ENCODE results near the gene AGO1.

The AGO1 gene

GRCh38 chr1:35930593-35931445 is 47.8 kb downstream of the AGO1 start, which contains the start of gene AGO3:
Gene AGO3, plus strand, starts transcription at chr1:35931105. Its CDS starts 322 bp downstream, at chr1:35931427.
- peak within 1 kb of the TSS; percentile 74 for H3K27ac ChIP-seq (ENCODE audit: low read depth, low read length)
- peak within 1 kb of the TSS; percentile 86 for H3K4me2 ChIP-seq (ENCODE audit: low read length)
- H3K36me3 ChIP-seq (ENCODE audit: control insufficient read depth, low read length), result 0 out of 2 replicates have a peak, but pooled peaks cover 3% of the 10 kb centered on the region
- peaks cover 11% of the 10 kb centered on the region for H3F3A ChIP-seq (ENCODE audit: control insufficient read depth, insufficient read depth)
- no peak for TF ChIP-seq EZH2phosphoT487 (IDR thresholded peaks at IDR 0.05; ENCODE audit: borderline replicate concordance, low read length)
- H4K20me1 ChIP-seq (ENCODE audit: control insufficient read depth, insufficient read depth, low read depth, low read length), result no peaks in the 10 kb centered on the region
- peaks cover 44% of the 10 kb centered on the region for H3K4me1 ChIP-seq (ENCODE audit: control insufficient read depth, low read length)
- H3K79me2 ChIP-seq (ENCODE audit: control insufficient read depth, low read length), result peaks cover 45% of the 10 kb centered on the region
- no peaks in the 10 kb centered on the region for H3K9me3 ChIP-seq (ENCODE audit: control insufficient read depth, insufficient read depth, low read length)
- no peaks in the 10 kb centered on the region for H3K27me3 ChIP-seq (ENCODE audit: control insufficient read depth, low read length)
- peak within 1 kb of the TSS; percentile 80 for H3K4me3 ChIP-seq (ENCODE audit: low read length)
- H3K9me2 ChIP-seq (replicated peaks; ENCODE audit: control insufficient read depth, low read length), result no peaks in the 10 kb centered on the region

GRCh38 chr1:35931446-35932157 is 48.6 kb downstream of the AGO1 start:
- Histone ChIP-seq H3K4me1 (ENCODE audit: control insufficient read depth, low read length) (peaks cover 48% of the 10 kb centered on the region), H3K27ac (ENCODE audit: low read depth, low read length) (peak overlapping the region; percentile 74), H3K9me3 (ENCODE audit: control insufficient read depth, insufficient read depth, low read length) (no peaks in the 10 kb centered on the region), H3K4me2 (ENCODE audit: low read length) (peak overlapping the region; percentile 61), H3K79me2 (ENCODE audit: control insufficient read depth, low read length) (peaks cover 53% of the 10 kb centered on the region), H3K27me3 (ENCODE audit: control insufficient read depth, low read length) (no peaks in the 10 kb centered on the region), H3F3A (ENCODE audit: control insufficient read depth, insufficient read depth) (peaks cover 11% of the 10 kb centered on the region), H3K4me3 (ENCODE audit: low read length) (peak overlapping the region; percentile 80), H3K36me3 (ENCODE audit: control insufficient read depth, low read length) (0 out of 2 replicates have a peak, but pooled peaks cover 3% of the 10 kb centered on the region), H3K9me2 (replicated peaks; ENCODE audit: control insufficient read depth, low read length) (no peaks in the 10 kb centered on the region), H4K20me1 (ENCODE audit: control insufficient read depth, insufficient read depth, low read depth, low read length) (no peaks in the 10 kb centered on the region)
- TF ChIP-seq CTCF (IDR thresholded peaks at IDR 0.05; ENCODE audit: low read depth, low read length, poor library complexity, severe bottlenecking) (no peak), EZH2phosphoT487 (IDR thresholded peaks at IDR 0.05; ENCODE audit: borderline replicate concordance, low read length) (no peak)

GRCh38 chr1:35932158-35932636 is 49.2 kb downstream of the AGO1 start:
- no peaks in the 10 kb centered on the region for H3K9me3 ChIP-seq (ENCODE audit: control insufficient read depth, insufficient read depth, low read length)
- 0 out of 2 replicates have a peak, but pooled peaks cover 3% of the 10 kb centered on the region for H3K36me3 ChIP-seq (ENCODE audit: control insufficient read depth, low read length)
- H3F3A ChIP-seq (ENCODE audit: control insufficient read depth, insufficient read depth), result peaks cover 11% of the 10 kb centered on the region
- no peaks in the 10 kb centered on the region for H3K9me2 ChIP-seq (replicated peaks; ENCODE audit: control insufficient read depth, low read length)
- H3K4me1 ChIP-seq (ENCODE audit: control insufficient read depth, low read length), result peaks cover 48% of the 10 kb centered on the region
- TF ChIP-seq EZH2phosphoT487 (IDR thresholded peaks at IDR 0.05; ENCODE audit: borderline replicate concordance, low read length) (no peak), CTCF (IDR thresholded peaks at IDR 0.05; ENCODE audit: low read depth, low read length, poor library complexity, severe bottlenecking) (no peak)
- H3K4me3 ChIP-seq (ENCODE audit: low read length), result peak overlapping the region; percentile 80
- H3K4me2 ChIP-seq (ENCODE audit: low read length), result peak overlapping the region; percentile 61
- no peaks in the 10 kb centered on the region for H3K27me3 ChIP-seq (ENCODE audit: control insufficient read depth, low read length)
- H4K20me1 ChIP-seq (ENCODE audit: control insufficient read depth, insufficient read depth, low read depth, low read length), result no peaks in the 10 kb centered on the region
- peaks cover 59% of the 10 kb centered on the region for H3K79me2 ChIP-seq (ENCODE audit: control insufficient read depth, low read length)
- peak overlapping the region; percentile 74; the same call in 1 of the 2 replicates for H3K27ac ChIP-seq (ENCODE audit: low read depth, low read length)
